Vagina (tissue), 2 donors: Measurements from ENCODE around the gene ERBB4. TPM values are rescaled to one million over a fixed set of nuclear protein-coding genes. Genes with fewer than 3 reads are reported as not detected.

ENCODE experiments used
- DNase-seq, 2 donors: peaks; one replicate each; pipeline ENCODE4 v3.0.0-alpha.2; 2017; ENCODE audit errors: extremely low spot score in 2 of 2
- H3K27ac ChIP-seq: fragments of 200-600 bp; sonication (generic); one replicate; pipeline ENCODE4 v1.5.1; 2019
- H3K27me3 ChIP-seq: fragments of 200-600 bp; sonication (generic); one replicate; pipeline ENCODE4 v1.5.1; 2019
- H3K36me3 ChIP-seq, 2 donors: fragments of 200-600 bp; sonication (generic); one replicate each; pipeline ENCODE4 v1.5.1; 2017 to 2019
- H3K4me1 ChIP-seq: fragments of 200-600 bp; sonication (generic); one replicate; pipeline ENCODE4 v1.5.1; 2019
- H3K4me3 ChIP-seq, 2 donors: fragments of 200-600 bp; sonication (generic); 1 replicate in 1 of 2; 2 replicates in 1 of 2; pipeline ENCODE4 v1.5.1; 2016 to 2019
- H3K9me3 ChIP-seq: fragments of 200-600 bp; sonication (generic); one replicate; pipeline ENCODE4 v1.5.1; 2019
- CTCF ChIP-seq, 3 experiments: fragments of 450-650 bp in 2 of 3; fragments of 200-600 bp in 1 of 3; sonication (generic) in 1 of 3; IDR thresholded peaks; one replicate each; pipeline ENCODE4 v1.5.1; 2017 to 2019; ENCODE audit warnings: antibody characterized with exemption in 3 of 3, mild to moderate bottlenecking in 2 of 3, moderate library complexity in 2 of 3
- POLR2A ChIP-seq, 2 donors: fragments of 450-650 bp; IDR thresholded peaks; one replicate each; pipeline ENCODE4 v1.6.1; 2017; ENCODE audit warnings: antibody characterized with exemption in 2 of 2, mild to moderate bottlenecking in 2 of 2, moderate library complexity in 2 of 2
- POLR2AphosphoS5 ChIP-seq, 2 donors: sonication (generic); formaldehyde crosslinking; IDR thresholded peaks; one replicate each; pipeline ENCODE4 v1.9.0; 2017; ENCODE audit warnings: antibody characterized with exemption in 2 of 2, mild to moderate bottlenecking in 2 of 2, low read depth in 1 of 2; ENCODE audit not compliant: insufficient read depth in 1 of 2
- intact Hi-C: fragments of 100-400 bp; cut with DNase I; formaldehyde crosslinking; loops from one replicate; pipeline ENCODE4 v1.15.1; 2023
- total RNA-seq: library from RNA; depleted of rRNA; stranded (reverse); fragments of >200 nt; gene quantifications from one replicate; pipeline ENCODE4 v1.2.3, GENCODE V29; 2016

ERBB4 gene
- total RNA-seq, 1 donor from 2014 or later = 0.25 TPM

- Histone ChIP-seq H3K27ac (no peak overlapping the region), H3K27me3 (no peaks in the 10 kb centered on the region), H3K36me3 (no peaks in the 10 kb centered on the region), H3K9me3 (no peaks in the 10 kb centered on the region), H3K4me3 (no peak overlapping the region), H3K4me1 (no peaks in the 10 kb centered on the region)
- intact Hi-C loops = no loop called here
- TF ChIP-seq POLR2AphosphoS5 (IDR thresholded peaks at IDR 0.05; ENCODE audit: insufficient read depth in 1 of 2, low read depth in 1 of 2) (no peak), CTCF (IDR thresholded peaks at IDR 0.05) (no peak), POLR2A (IDR thresholded peaks at IDR 0.05) (no peak)
- DNase-seq = no peak
Measured at GRCh38 chr2:212441141-212441540, 97.5 kb downstream of the ERBB4 start.

- DNase-seq = no peak
- Histone ChIP-seq H3K36me3 (no peaks in the 10 kb centered on the region), H3K4me3 (no peak overlapping the region), H3K27ac (no peak overlapping the region), H3K27me3 (no peaks in the 10 kb centered on the region), H3K9me3 (no peaks in the 10 kb centered on the region), H3K4me1 (no peaks in the 10 kb centered on the region)
- intact Hi-C loops = no loop called here
- no peak for TF ChIP-seq POLR2A (IDR thresholded peaks at IDR 0.05)
- no peak for TF ChIP-seq POLR2AphosphoS5 (IDR thresholded peaks at IDR 0.05; ENCODE audit: insufficient read depth in 1 of 2, low read depth in 1 of 2)
- no peak for TF ChIP-seq CTCF (IDR thresholded peaks at IDR 0.05)
Measured at GRCh38 chr2:212428681-212429478, 109.7 kb downstream of the ERBB4 start.

- H3K4me3 ChIP-seq = no peak overlapping the region
- intact Hi-C loops = no loop called here
- H3K9me3 ChIP-seq = no peaks in the 10 kb centered on the region
- no peak overlapping the region for H3K27ac ChIP-seq
- no peaks in the 10 kb centered on the region for H3K36me3 ChIP-seq
- H3K4me1 ChIP-seq = no peaks in the 10 kb centered on the region
- DNase-seq = no peak
- H3K27me3 ChIP-seq = no peaks in the 10 kb centered on the region
- no peak for TF ChIP-seq CTCF (IDR thresholded peaks at IDR 0.05)
- TF ChIP-seq POLR2A (IDR thresholded peaks at IDR 0.05) = no peak
- TF ChIP-seq POLR2AphosphoS5 (IDR thresholded peaks at IDR 0.05; ENCODE audit: insufficient read depth in 1 of 2, low read depth in 1 of 2) = no peak
Measured at GRCh38 chr2:212427638-212428037, 111.0 kb downstream of the ERBB4 start.

- intact Hi-C loops = no loop called here
- no peak for DNase-seq
- H3K9me3 ChIP-seq = no peaks in the 10 kb centered on the region
- no peaks in the 10 kb centered on the region for H3K4me1 ChIP-seq
- no peaks in the 10 kb centered on the region for H3K27me3 ChIP-seq
- TF ChIP-seq POLR2AphosphoS5 (IDR thresholded peaks at IDR 0.05; ENCODE audit: insufficient read depth in 1 of 2, low read depth in 1 of 2) (no peak), POLR2A (IDR thresholded peaks at IDR 0.05) (no peak), CTCF (IDR thresholded peaks at IDR 0.05) (no peak)
- no peak overlapping the region for H3K4me3 ChIP-seq
- no peak overlapping the region for H3K27ac ChIP-seq
- H3K36me3 ChIP-seq = no peaks in the 10 kb centered on the region
Measured at GRCh38 chr2:212426637-212427412, 111.8 kb downstream of the ERBB4 start.

GRCh38 chr2:212424082-212424481, 114.5 kb downstream of the ERBB4 start:
- H3K36me3 ChIP-seq = no peaks in the 10 kb centered on the region
- H3K27me3 ChIP-seq = no peaks in the 10 kb centered on the region
- no peaks in the 10 kb centered on the region for H3K4me1 ChIP-seq
- no peak overlapping the region for H3K27ac ChIP-seq
- TF ChIP-seq CTCF (IDR thresholded peaks at IDR 0.05) (no peak), POLR2A (IDR thresholded peaks at IDR 0.05) (no peak)
- H3K4me3 ChIP-seq = no peak overlapping the region
- no peaks in the 10 kb centered on the region for H3K9me3 ChIP-seq
- intact Hi-C loops = no loop called here
- DNase-seq = no peak
